Caki2 (cell line): ENCODE measurements around the gene SLC4A8. TPM values are rescaled to one million over a fixed set of nuclear protein-coding genes. Genes with fewer than 3 reads are reported as not detected.
A peak's percentile ranks its signal among the peaks of the same experiment; 100 is the strongest.

Experiments used
- DNase-seq: peaks from one replicate; pipeline ENCODE4 v3.0.0-alpha.2; 2015; ENCODE audit warnings: low read depth
- in situ Hi-C: cut with HindIII; loops from 2 replicates; pipeline ENCODE4 v1.10.0; 2016; ENCODE audit warnings: low sequenced_read_pairs, low pct_unique_long_range_greater_than_20kb, mixed read lengths
- total RNA-seq: library from RNA; depleted of rRNA; stranded (reverse); fragments of >200 nt; shearing (Covaris generic); gene quantifications from 2 replicates; pipeline ENCODE4 v1.2.3, GENCODE V29; 2014; ENCODE audit warnings: low replicate concordance

The SLC4A8 gene
- total RNA-seq, 1 experiment from 2014 or later, result 8.0 TPM

GRCh38 chr12:51417826-51418225, 6.8 kb upstream of the SLC4A8 start:
- in situ Hi-C loops, result no loop called here
- DNase-seq, result no peak

- no peak for DNase-seq
- in situ Hi-C loops, result no loop called here
These were observed 5.0 kb upstream of the SLC4A8 start for GRCh38 chr12:51419425-51420193.

- in situ Hi-C loops, result no loop called here
These were observed 3.3 kb upstream of the SLC4A8 start for GRCh38 chr12:51421266-51421884.

GRCh38 chr12:51424094-51424661, 453 bp upstream of the SLC4A8 start:
- DNase-seq, result no peak
- in situ Hi-C loops, result no loop called here

More at GRCh38 chr12:51421266-51421884, 3.3 kb upstream of the SLC4A8 start:
- peak; percentile 71 for DNase-seq

GRCh38 chr12:51428256-51428655, 3.6 kb downstream of the SLC4A8 start:
- in situ Hi-C loops, result no loop called here

GRCh38 chr12:51429700-51430099, 5.1 kb downstream of the SLC4A8 start:
- DNase-seq, result no peak
- in situ Hi-C loops, result no loop called here

More at GRCh38 chr12:51428256-51428655, 3.6 kb downstream of the SLC4A8 start:
- no peak for DNase-seq

- DNase-seq, result no peak
- in situ Hi-C loops, result no loop called here
These were observed 5.7 kb downstream of the SLC4A8 start for GRCh38 chr12:51430196-51430895.

- no peak for DNase-seq
- in situ Hi-C loops, result no loop called here
These were observed 8.3 kb downstream of the SLC4A8 start for GRCh38 chr12:51432921-51433320.

- peak; percentile 26 for DNase-seq
- in situ Hi-C loops, result no loop called here
These were observed 9.7 kb downstream of the SLC4A8 start for GRCh38 chr12:51434305-51434704.

- no peak for DNase-seq
- in situ Hi-C loops, result no loop called here
These were observed 12.8 kb downstream of the SLC4A8 start for GRCh38 chr12:51437431-51437830.

- no peak for DNase-seq
- in situ Hi-C loops, result no loop called here
These were observed 14.7 kb downstream of the SLC4A8 start for GRCh38 chr12:51439330-51439729.

GRCh38 chr12:51441583-51441982, 17.0 kb downstream of the SLC4A8 start:
- in situ Hi-C loops, result no loop called here
- no peak for DNase-seq

GRCh38 chr12:51442324-51442723, 17.7 kb downstream of the SLC4A8 start:
- DNase-seq, result no peak
- in situ Hi-C loops, result no loop called here

- no peak for DNase-seq
- in situ Hi-C loops, result no loop called here
These were observed 18.9 kb downstream of the SLC4A8 start for GRCh38 chr12:51443573-51443972.

- no peak for DNase-seq
- in situ Hi-C loops, result no loop called here
These were observed 24.1 kb downstream of the SLC4A8 start for GRCh38 chr12:51448618-51449256.

GRCh38 chr12:51449580-51450246, 25.1 kb downstream of the SLC4A8 start:
- in situ Hi-C loops, result no loop called here
- no peak for DNase-seq

- in situ Hi-C loops, result no loop called here
- DNase-seq, result no peak
These were observed 25.7 kb downstream of the SLC4A8 start for GRCh38 chr12:51450333-51450732.

- DNase-seq, result no peak
- in situ Hi-C loops, result no loop called here
These were observed 26.2 kb downstream of the SLC4A8 start for GRCh38 chr12:51450806-51451205.
